ENCODE results near the gene HMCES. TPM values are rescaled to one million over a fixed set of nuclear protein-coding genes. Genes with fewer than 3 reads are reported as not detected.

HMCES gene
- total RNA-seq, 2 donors from 2014 or later, result 45.0 to 53.7 TPM

GRCh38 chr3:129288446-129288845 is 9.8 kb downstream of the HMCES start:
- H3K27me3 ChIP-seq, result no peaks in the 10 kb centered on the region
- no peaks in the 10 kb centered on the region for H3K9me3 ChIP-seq
- intact Hi-C loops (cut with DNase I), result no loop called here
- no peaks in the 10 kb centered on the region for H3K36me3 ChIP-seq
- no peaks in the 10 kb centered on the region for H3K4me1 ChIP-seq
- no peak for DNase-seq
- H3K4me3 ChIP-seq, result no peak overlapping the region
- TF ChIP-seq, protein P1, sequence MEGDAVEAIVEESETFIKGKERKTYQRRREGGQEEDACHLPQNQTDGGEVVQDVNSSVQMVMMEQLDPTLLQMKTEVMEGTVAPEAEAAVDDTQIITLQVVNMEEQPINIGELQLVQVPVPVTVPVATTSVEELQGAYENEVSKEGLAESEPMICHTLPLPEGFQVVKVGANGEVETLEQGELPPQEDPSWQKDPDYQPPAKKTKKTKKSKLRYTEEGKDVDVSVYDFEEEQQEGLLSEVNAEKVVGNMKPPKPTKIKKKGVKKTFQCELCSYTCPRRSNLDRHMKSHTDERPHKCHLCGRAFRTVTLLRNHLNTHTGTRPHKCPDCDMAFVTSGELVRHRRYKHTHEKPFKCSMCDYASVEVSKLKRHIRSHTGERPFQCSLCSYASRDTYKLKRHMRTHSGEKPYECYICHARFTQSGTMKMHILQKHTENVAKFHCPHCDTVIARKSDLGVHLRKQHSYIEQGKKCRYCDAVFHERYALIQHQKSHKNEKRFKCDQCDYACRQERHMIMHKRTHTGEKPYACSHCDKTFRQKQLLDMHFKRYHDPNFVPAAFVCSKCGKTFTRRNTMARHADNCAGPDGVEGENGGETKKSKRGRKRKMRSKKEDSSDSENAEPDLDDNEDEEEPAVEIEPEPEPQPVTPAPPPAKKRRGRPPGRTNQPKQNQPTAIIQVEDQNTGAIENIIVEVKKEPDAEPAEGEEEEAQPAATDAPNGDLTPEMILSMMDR (IDR thresholded peaks at IDR 0.05), result no peak
- H3K27ac ChIP-seq, result no peak overlapping the region
- H3K9ac ChIP-seq (ENCODE audit: low read depth in 2 of 2, low read length in 2 of 2), result no peak overlapping the region

GRCh38 chr3:129289201-129289921 is 10.7 kb downstream of the HMCES start:
- no peaks in the 10 kb centered on the region for H3K4me1 ChIP-seq
- intact Hi-C loops (cut with DNase I), result no loop called here
- no peak overlapping the region for H3K27ac ChIP-seq
- TF ChIP-seq, protein P1 (IDR thresholded peaks at IDR 0.05), result no peak
- H3K9ac ChIP-seq (ENCODE audit: low read depth in 2 of 2, low read length in 2 of 2), result no peak overlapping the region
- no peaks in the 10 kb centered on the region for H3K36me3 ChIP-seq
- no peak overlapping the region for H3K4me3 ChIP-seq
- no peak for DNase-seq
- H3K9me3 ChIP-seq, result no peaks in the 10 kb centered on the region
- no peaks in the 10 kb centered on the region for H3K27me3 ChIP-seq

GRCh38 chr3:129291236-129291886 is 12.7 kb downstream of the HMCES start:
- no peaks in the 10 kb centered on the region for H3K36me3 ChIP-seq

GRCh38 chr3:129295286-129295685 is 16.6 kb downstream of the HMCES start:
- Histone ChIP-seq H3K9me3 (no peaks in the 10 kb centered on the region), H3K27ac (no peak overlapping the region), H3K4me1 (no peaks in the 10 kb centered on the region), H3K4me3 (no peak overlapping the region), H3K36me3 (peaks cover 10% of the 10 kb centered on the region), H3K9ac (ENCODE audit: low read depth in 2 of 2, low read length in 2 of 2) (no peak overlapping the region), H3K27me3 (no peaks in the 10 kb centered on the region)
- intact Hi-C loops (cut with DNase I), result no loop called here
- DNase-seq, result no peak
- TF ChIP-seq, protein P1 (IDR thresholded peaks at IDR 0.05), result no peak

More at GRCh38 chr3:129291236-129291886, 12.7 kb downstream of the HMCES start:
- no peak for DNase-seq
- Histone ChIP-seq H3K9ac (ENCODE audit: low read depth in 2 of 2, low read length in 2 of 2) (no peak overlapping the region), H3K27ac (no peak overlapping the region), H3K4me1 (no peaks in the 10 kb centered on the region), H3K4me3 (no peak overlapping the region), H3K27me3 (no peaks in the 10 kb centered on the region), H3K9me3 (no peaks in the 10 kb centered on the region)
- TF ChIP-seq, protein P1 (IDR thresholded peaks at IDR 0.05), result no peak
- intact Hi-C loops (cut with DNase I), result no loop called here

GRCh38 chr3:129304146-129304961 is 25.7 kb downstream of the HMCES start:
- Histone ChIP-seq H3K36me3 (peaks cover under 1% of the 10 kb centered on the region), H3K4me3 (no peak overlapping the region), H3K4me1 (no peaks in the 10 kb centered on the region), H3K27ac (no peak overlapping the region), H3K9ac (ENCODE audit: low read depth in 2 of 2, low read length in 2 of 2) (no peak overlapping the region), H3K9me3 (no peaks in the 10 kb centered on the region), H3K27me3 (no peaks in the 10 kb centered on the region)
- no peak for DNase-seq
- intact Hi-C loops (cut with DNase I), result no loop called here
- TF ChIP-seq, protein P1 (IDR thresholded peaks at IDR 0.05), result no peak

Measured in colonic mucosa (tissue), 4 donors.